ENCODE measurements around the gene CRIP3. TPM values are rescaled to one million over a fixed set of nuclear protein-coding genes. Genes with fewer than 3 reads are reported as not detected.

The CRIP3 gene
- total and polyA plus RNA-seq, 2 of the 13 experiments (the other 11 are each of a cell fraction or from before 2014, with no cell fraction given): 6.3 to 9.3 TPM

DNA sequence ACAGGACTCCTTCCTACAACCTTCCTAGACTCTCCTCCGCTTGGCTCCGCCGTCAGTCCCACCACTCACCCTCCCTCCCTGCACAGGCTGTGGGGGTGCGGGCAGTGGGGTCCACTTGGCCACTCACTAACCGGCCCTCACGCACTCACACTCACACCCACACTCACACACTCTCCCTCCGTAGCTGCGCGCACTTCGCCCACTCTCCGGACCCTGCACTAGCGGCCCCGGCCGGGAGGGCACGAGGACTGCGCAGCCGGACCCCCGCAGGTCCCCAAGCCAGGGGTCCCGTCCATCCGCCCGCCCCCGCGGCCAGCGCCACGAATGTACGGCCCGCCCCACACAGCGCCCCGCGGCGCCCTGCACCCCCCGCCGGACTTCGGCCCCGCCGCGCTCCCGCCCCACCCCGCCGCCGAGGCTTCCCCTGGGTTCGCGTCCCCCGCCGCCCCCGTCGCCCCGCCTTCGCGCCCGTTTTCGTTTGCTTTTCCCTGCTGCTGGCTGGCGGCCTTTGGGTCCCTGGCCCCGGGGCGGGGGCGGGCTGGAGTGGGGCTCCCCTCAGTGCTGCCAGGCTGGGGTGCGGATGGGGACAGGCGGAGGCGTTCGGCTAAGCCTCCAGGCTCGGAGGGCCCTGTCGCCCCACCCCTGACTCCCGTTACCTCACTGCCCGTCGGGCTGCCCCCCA, 33.6 kb downstream of the CRIP3 start (continued):
- TF ChIP-seq, protein P1, sequence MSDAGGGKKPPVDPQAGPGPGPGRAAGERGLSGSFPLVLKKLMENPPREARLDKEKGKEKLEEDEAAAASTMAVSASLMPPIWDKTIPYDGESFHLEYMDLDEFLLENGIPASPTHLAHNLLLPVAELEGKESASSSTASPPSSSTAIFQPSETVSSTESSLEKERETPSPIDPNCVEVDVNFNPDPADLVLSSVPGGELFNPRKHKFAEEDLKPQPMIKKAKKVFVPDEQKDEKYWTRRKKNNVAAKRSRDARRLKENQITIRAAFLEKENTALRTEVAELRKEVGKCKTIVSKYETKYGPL (CRISPR knock-in tag; IDR thresholded peaks at IDR 0.05): no peak
- TF ChIP-seq ZNF83 (CRISPR knock-in tag; IDR thresholded peaks at IDR 0.05; ENCODE audit: borderline replicate concordance): no peak
- no peak; the same call in 1 of the 2 replicates for TF ChIP-seq PAF1 (CRISPR knock-in tag; IDR thresholded peaks at IDR 0.05)
- 0 out of 2 replicates have a peak, but pooled peaks have one; percentile 15 for TF ChIP-seq AKAP8 (CRISPR knock-in tag; IDR thresholded peaks at IDR 0.05)
- no peak for TF ChIP-seq NFIB (CRISPR knock-in tag; IDR thresholded peaks at IDR 0.05; ENCODE audit: borderline replicate concordance)
- TF ChIP-seq FOXP1 (IDR thresholded peaks at IDR 0.05): no peak
- no peak for TF ChIP-seq FOXP1 (CRISPR knock-in tag; IDR thresholded peaks at IDR 0.05)
- peak; percentile 66 for TF ChIP-seq SRSF1 (optimal IDR thresholded peaks at IDR 0.05; ENCODE audit: low read depth, low read length)
- TF ChIP-seq HNRNPLL (IDR thresholded peaks at IDR 0.05; ENCODE audit: low read depth, low read length, poor library complexity, severe bottlenecking): peak; percentile 87
- peak; percentile 43 for TF ChIP-seq IKZF4 (CRISPR knock-in tag; IDR thresholded peaks at IDR 0.05; ENCODE audit: borderline replicate concordance, low read depth, not compliant biosample characterization)
- peak; percentile 78 for TF ChIP-seq POLR2G (IDR thresholded peaks at IDR 0.05; ENCODE audit: low read depth, low read length)
- peak; percentile 79; the same call in 1 of the 2 replicates for TF ChIP-seq KDM3A (CRISPR knock-in tag; IDR thresholded peaks at IDR 0.05; ENCODE audit: low read depth)
- TF ChIP-seq CHD2 (IDR thresholded peaks at IDR 0.05; ENCODE audit: low read depth, low read length): no peak
- TF ChIP-seq PTBP1 (IDR thresholded peaks at IDR 0.05; ENCODE audit: low read depth, low read length, poor library complexity, severe bottlenecking): no peak
- TF ChIP-seq, protein P2, sequence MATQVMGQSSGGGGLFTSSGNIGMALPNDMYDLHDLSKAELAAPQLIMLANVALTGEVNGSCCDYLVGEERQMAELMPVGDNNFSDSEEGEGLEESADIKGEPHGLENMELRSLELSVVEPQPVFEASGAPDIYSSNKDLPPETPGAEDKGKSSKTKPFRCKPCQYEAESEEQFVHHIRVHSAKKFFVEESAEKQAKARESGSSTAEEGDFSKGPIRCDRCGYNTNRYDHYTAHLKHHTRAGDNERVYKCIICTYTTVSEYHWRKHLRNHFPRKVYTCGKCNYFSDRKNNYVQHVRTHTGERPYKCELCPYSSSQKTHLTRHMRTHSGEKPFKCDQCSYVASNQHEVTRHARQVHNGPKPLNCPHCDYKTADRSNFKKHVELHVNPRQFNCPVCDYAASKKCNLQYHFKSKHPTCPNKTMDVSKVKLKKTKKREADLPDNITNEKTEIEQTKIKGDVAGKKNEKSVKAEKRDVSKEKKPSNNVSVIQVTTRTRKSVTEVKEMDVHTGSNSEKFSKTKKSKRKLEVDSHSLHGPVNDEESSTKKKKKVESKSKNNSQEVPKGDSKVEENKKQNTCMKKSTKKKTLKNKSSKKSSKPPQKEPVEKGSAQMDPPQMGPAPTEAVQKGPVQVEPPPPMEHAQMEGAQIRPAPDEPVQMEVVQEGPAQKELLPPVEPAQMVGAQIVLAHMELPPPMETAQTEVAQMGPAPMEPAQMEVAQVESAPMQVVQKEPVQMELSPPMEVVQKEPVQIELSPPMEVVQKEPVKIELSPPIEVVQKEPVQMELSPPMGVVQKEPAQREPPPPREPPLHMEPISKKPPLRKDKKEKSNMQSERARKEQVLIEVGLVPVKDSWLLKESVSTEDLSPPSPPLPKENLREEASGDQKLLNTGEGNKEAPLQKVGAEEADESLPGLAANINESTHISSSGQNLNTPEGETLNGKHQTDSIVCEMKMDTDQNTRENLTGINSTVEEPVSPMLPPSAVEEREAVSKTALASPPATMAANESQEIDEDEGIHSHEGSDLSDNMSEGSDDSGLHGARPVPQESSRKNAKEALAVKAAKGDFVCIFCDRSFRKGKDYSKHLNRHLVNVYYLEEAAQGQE (IDR thresholded peaks at IDR 0.05; ENCODE audit: borderline replicate concordance in 1 of 2, low read depth in 1 of 2, low read length in 2 of 2): no peak
- TF ChIP-seq, protein P3, sequence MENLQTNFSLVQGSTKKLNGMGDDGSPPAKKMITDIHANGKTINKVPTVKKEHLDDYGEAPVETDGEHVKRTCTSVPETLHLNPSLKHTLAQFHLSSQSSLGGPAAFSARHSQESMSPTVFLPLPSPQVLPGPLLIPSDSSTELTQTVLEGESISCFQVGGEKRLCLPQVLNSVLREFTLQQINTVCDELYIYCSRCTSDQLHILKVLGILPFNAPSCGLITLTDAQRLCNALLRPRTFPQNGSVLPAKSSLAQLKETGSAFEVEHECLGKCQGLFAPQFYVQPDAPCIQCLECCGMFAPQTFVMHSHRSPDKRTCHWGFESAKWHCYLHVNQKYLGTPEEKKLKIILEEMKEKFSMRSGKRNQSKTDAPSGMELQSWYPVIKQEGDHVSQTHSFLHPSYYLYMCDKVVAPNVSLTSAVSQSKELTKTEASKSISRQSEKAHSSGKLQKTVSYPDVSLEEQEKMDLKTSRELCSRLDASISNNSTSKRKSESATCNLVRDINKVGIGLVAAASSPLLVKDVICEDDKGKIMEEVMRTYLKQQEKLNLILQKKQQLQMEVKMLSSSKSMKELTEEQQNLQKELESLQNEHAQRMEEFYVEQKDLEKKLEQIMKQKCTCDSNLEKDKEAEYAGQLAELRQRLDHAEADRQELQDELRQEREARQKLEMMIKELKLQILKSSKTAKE (CRISPR knock-in tag; IDR thresholded peaks at IDR 0.05; ENCODE audit: borderline replicate concordance): peak; percentile 83; the same call in 1 of the 2 replicates
- no peak for TF ChIP-seq TBL1XR1 (IDR thresholded peaks at IDR 0.05; ENCODE audit: borderline replicate concordance, low read length, partially characterized antibody)
- TF ChIP-seq ZSCAN12 (CRISPR knock-in tag; IDR thresholded peaks at IDR 0.05): peak; percentile 60; the same call in 1 of the 2 replicates
- TF ChIP-seq KAT7 (CRISPR knock-in tag; IDR thresholded peaks at IDR 0.05; ENCODE audit: borderline replicate concordance): peak; percentile 95
